GM12878 (cell line): ENCODE results near the gene DMRTB1.

Experiments
- ASH2L ChIP-seq: fragments of 300-600, 200-600 bp; sonication (generic); IDR thresholded peaks from 2 replicates; pipeline ENCODE4 v1.6.1; 2017; ENCODE audit warnings: low read depth, mild to moderate bottlenecking, borderline replicate concordance
- BACH1 ChIP-seq: fragments of 450-650 bp; IDR thresholded peaks from 2 replicates; pipeline ENCODE4 v1.6.1; 2017; ENCODE audit warnings: mild to moderate bottlenecking, borderline replicate concordance
- CBX5 ChIP-seq: sonication (generic); IDR thresholded peaks from 2 replicates; pipeline ENCODE4 v1.6.1; 2016; ENCODE audit warnings: low read depth, moderate library complexity, mild to moderate bottlenecking, inconsistent platforms
- EED ChIP-seq: sonication (generic); IDR thresholded peaks from 2 replicates; pipeline ENCODE4 v1.6.1; 2016; ENCODE audit warnings: antibody characterized with exemption, low read depth
- FOS ChIP-seq: IDR thresholded peaks from 3 replicates; pipeline ENCODE4 v1.6.1; 2011; ENCODE audit warnings: borderline replicate concordance; ENCODE audit not compliant: insufficient read length; ENCODE audit errors: extremely low read depth
- JUND ChIP-seq: IDR thresholded peaks from 2 replicates; pipeline ENCODE4 v1.6.1; 2012; ENCODE audit warnings: low read depth, mild to moderate bottlenecking, low read length, improper control_type of control experiment, moderate library complexity
- NR2C2 ChIP-seq: IDR thresholded peaks from 2 replicates; pipeline ENCODE4 v1.6.1; 2011; ENCODE audit warnings: borderline replicate concordance, low read depth; ENCODE audit not compliant: control insufficient read depth, insufficient read length
- NRF1 ChIP-seq: conservative IDR thresholded peaks from 2 replicates; pipeline ENCODE4 v1.6.1; 2011; ENCODE audit warnings: mild to moderate bottlenecking, low read depth, low read length, improper control_type of control experiment
- RBBP5 ChIP-seq: fragments of 200-600 bp; sonication (generic); conservative IDR thresholded peaks from 2 replicates; pipeline ENCODE4 v1.6.1; 2016
- RCOR1 ChIP-seq: conservative IDR thresholded peaks from 2 replicates; pipeline ENCODE4 v1.6.1; 2012; ENCODE audit warnings: low read depth, low read length, improper control_type of control experiment
- RELA ChIP-seq: fragments of 450-650 bp; IDR thresholded peaks from 2 replicates; pipeline ENCODE4 v1.8.0; 2014; ENCODE audit warnings: borderline replicate concordance; ENCODE audit not compliant: partially characterized antibody
- TAF1 ChIP-seq: IDR thresholded peaks from 2 replicates; pipeline ENCODE4 v1.6.1; 2011; ENCODE audit warnings: mild to moderate bottlenecking, low read depth, low read length, borderline replicate concordance
- TARDBP ChIP-seq: IDR thresholded peaks from 2 replicates; pipeline ENCODE4 v1.6.1; 2016; ENCODE audit warnings: borderline replicate concordance
- TF ChIP-seq, protein P1 (sequence below), 3 experiments: IDR thresholded peaks in 2 of 3; conservative IDR thresholded peaks in 1 of 3; 2 replicates each; pipeline ENCODE4 v1.5.1; 2011; ENCODE audit warnings: low read depth in 3 of 3, low read length in 3 of 3, mild to moderate bottlenecking in 3 of 3, control low read depth in 2 of 3, moderate library complexity in 2 of 3, inconsistent platforms in 1 of 3, mixed read lengths in 1 of 3; ENCODE audit not compliant: control insufficient read depth in 2 of 3, insufficient read depth in 1 of 3; ENCODE audit errors: extremely low read depth in 1 of 3

- TF ChIP-seq, protein P1, sequence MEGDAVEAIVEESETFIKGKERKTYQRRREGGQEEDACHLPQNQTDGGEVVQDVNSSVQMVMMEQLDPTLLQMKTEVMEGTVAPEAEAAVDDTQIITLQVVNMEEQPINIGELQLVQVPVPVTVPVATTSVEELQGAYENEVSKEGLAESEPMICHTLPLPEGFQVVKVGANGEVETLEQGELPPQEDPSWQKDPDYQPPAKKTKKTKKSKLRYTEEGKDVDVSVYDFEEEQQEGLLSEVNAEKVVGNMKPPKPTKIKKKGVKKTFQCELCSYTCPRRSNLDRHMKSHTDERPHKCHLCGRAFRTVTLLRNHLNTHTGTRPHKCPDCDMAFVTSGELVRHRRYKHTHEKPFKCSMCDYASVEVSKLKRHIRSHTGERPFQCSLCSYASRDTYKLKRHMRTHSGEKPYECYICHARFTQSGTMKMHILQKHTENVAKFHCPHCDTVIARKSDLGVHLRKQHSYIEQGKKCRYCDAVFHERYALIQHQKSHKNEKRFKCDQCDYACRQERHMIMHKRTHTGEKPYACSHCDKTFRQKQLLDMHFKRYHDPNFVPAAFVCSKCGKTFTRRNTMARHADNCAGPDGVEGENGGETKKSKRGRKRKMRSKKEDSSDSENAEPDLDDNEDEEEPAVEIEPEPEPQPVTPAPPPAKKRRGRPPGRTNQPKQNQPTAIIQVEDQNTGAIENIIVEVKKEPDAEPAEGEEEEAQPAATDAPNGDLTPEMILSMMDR (IDR thresholded peaks at IDR 0.05 in 2 of 3, conservative IDR thresholded peaks at IDR 0.05 in 1 of 3; ENCODE audit: control insufficient read depth in 2 of 3, extremely low read depth in 1 of 3, insufficient read depth in 1 of 3, low read depth in 3 of 3, low read length in 3 of 3) = no peak
- TF ChIP-seq RCOR1 (no peak), JUND (no peak), FOS (no peak), CBX5 (no peak), NRF1 (no peak), RELA (no peak), BACH1 (no peak), EED (no peak), ASH2L (no peak), TARDBP (no peak), TAF1 (no peak), RBBP5 (no peak), NR2C2 (no peak)
Observed at GRCh38 chr1:53505891-53506290, 46.7 kb downstream of the DMRTB1 start.
